DLD1 (cell line): ENCODE results near the gene GALP.
"Not testable (repeated sequence)": the region's sequence is repeated elsewhere in the genome, so short reads cannot be mapped to it uniquely, and the experiment has no call there.

ENCODE experiments used
- in situ Hi-C: cut with HindIII; loops from 2 replicates; pipeline ENCODE4 v1.10.0; 2017; ENCODE audit warnings: low sequenced_read_pairs

GALP gene

GRCh38 chr19:56175861-56176307, at the start of gene GALP:
TSS of gene GALP (plus strand) at chr19:56176008. CDS start at chr19:56177109, 1,101 bp downstream.
- in situ Hi-C loops = not testable (repeated sequence)

- in situ Hi-C loops = no loop called here
Observed at GRCh38 chr19:56126983-56127780, 48.6 kb upstream of the GALP start.

DNA sequence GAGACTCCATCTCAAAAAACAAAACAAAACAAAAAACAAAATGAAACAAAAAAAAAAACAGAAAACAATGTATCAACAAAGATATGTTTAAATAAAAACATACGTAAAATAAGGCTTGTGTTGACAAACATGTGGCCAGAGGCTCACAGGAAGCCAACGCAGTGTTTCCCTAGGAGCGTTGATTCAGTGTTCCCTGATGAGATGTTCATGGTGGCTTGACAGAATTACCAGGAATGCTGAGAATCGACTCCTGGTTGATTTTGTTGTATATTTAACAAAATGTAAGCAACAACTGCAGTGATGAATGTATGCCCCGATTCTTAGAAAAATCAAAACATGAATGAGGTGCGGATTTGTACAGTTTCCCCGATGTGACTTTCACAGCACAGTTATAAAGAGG, 45.8 kb upstream of the GALP start:
- in situ Hi-C loops = no loop called here

DNA sequence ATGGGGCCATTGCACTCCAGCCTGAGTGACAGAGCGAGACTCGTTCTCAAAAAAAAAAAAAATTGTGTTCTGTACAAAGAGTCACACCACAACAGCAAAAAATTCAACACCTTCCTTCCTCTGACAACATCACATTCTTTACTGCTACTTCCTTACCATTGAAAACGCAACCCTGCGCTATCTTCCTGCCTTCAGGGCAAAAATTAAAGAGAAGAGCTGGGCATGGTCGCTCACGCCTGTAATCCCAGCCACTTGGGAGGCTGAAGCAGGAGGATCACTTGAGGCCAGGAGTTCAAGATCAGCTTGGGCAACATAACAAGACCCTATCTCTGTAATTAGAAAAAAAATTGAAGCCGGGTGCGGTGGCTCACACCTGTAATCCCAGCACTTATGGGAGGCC, 44.2 kb upstream of the GALP start:
- in situ Hi-C loops = no loop called here

- in situ Hi-C loops = no loop called here
Observed at GRCh38 chr19:56132316-56132822, 43.4 kb upstream of the GALP start.

DNA sequence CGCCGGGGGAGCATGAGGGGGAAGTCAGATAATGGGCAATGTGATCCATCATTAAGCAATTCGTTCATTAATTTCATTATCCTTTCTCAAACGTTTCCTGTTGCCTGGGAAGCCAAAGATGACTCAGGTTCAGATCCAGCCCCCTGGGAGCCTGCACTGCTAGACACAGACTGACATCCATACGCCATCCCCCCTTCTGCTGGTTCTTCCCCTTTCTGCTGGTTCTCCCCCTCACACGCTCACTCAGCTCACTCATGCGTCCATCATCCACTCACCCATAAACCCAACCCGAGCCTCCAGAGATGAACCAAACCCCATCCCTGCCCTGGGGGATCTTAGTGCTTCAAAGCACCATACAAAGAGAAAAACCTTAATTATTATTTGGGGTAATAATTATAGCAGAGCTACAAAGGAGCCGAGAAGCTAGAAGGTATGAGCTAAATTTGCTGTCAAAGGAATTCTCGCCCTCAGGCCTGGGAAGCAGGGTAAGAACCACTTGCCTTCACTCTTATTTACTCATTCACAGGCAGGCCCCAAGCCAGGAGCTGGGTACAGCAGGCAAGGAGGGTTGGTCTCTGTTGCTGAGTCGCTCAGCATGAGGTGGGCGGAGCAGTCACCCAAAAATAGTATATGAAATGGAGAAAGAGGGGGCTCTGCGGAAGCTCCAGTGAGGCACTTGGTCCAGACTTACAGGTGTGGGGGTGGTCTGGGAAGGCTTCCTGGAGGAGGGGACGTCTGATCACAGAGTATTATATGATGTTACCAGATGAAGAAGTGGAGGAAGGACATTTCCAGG, 41.8 kb upstream of the GALP start:
- in situ Hi-C loops = no loop called here

GRCh38 chr19:56134654-56134921, 41.2 kb upstream of the GALP start:
- in situ Hi-C loops = no loop called here

DNA sequence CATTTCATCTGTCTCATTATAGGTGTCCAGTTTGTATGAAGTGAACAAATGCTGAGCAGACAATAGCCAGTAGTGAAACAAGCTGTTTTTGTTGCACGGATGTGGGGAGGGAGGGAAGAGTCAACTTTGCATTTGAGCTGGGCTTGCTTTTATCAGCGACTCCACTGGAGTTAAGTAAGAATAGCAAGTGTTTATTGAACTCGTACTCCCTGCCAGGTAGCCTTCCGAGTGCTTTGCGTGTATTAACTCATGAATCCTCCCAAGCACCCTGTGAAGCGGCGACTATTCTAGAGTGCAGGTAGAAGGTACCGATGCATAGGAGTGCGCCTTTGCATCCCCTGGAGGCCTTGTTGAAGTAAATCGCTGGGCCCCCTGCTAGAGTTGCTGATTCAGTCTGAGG, 39.4 kb upstream of the GALP start:
- in situ Hi-C loops = no loop called here

- in situ Hi-C loops = no loop called here
Observed at GRCh38 chr19:56137405-56137804, 38.4 kb upstream of the GALP start.

- in situ Hi-C loops = no loop called here
Observed at GRCh38 chr19:56138069-56138468, 37.7 kb upstream of the GALP start.

GRCh38 chr19:56139847-56140582, 35.8 kb upstream of the GALP start:
- in situ Hi-C loops = no loop called here

DNA sequence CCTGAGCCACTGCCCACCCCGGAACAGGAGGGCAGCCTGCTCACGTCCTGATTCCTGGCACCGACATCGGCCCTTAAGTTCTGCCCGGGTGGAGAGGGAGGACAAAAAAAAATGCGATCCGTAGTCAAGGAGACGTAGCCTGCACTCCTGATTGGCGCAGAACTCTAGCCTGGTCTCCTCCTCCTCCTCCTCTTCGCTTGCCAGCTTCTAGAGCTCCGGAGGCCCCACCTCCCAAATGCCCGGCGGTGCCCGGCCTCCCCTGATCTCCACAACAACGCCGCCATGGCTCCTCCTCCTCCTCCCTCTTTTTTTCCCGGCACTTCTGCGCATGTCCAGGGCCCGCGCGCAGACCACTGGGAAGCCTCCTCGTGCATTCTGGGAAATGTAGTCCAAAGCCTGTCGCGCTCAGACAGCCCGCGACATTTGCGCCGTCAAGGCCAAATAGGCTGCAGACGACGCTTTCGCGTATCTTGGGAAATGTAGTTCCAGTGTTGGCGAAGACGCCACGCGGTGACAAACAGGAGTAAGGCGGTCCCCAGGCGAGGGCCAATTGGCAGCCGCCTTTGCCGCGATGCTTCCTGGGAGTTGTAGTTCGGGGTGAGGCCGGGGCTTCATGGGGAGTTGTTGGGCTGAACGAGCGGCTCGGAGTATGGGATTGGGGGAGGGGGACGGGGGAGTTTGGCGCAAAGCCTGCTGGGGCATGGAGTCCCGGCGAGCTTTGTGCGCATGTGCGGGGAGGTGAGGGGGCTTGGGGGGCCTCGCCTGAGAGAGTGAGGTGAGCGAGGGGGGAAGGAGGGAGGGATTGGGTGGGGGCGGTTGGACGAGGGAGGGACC, 35.0 kb upstream of the GALP start, which contains the start of gene ZNF444:
TSS of gene ZNF444 (plus strand) at position 705 of the 834 bp plus-strand sequence. CDS start 5,625 bp downstream, outside the sequence.
- in situ Hi-C loops = no loop called here

DNA sequence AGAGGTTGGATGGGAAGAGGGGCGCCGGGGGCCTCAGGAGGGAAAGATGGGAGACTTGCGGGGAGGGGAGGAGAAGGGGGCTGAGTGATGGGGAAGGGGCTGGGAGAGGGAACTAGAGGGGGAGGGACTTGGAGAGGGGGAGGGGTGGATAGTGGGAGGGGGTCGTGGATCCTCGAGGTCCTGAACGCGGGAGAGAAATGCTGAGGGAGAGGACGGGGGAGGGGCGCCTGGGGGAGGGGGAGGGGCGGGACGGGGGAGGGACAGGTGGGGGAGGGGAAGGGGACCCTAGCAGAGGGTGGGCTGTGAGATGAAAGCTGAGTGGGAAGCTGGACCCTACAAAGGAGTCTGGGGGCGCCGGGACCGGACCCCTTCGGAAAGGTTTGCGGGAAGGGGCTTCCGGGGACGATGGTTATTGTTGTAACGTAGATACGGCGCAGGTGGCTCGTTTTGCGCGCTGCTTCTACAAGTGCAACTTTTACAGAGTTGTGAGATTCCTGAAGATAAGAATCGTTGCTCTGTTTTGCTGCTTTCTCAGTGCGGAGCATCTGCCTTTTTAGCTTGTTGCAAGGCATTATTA, 34.3 kb upstream of the GALP start:
- in situ Hi-C loops = no loop called here

DNA sequence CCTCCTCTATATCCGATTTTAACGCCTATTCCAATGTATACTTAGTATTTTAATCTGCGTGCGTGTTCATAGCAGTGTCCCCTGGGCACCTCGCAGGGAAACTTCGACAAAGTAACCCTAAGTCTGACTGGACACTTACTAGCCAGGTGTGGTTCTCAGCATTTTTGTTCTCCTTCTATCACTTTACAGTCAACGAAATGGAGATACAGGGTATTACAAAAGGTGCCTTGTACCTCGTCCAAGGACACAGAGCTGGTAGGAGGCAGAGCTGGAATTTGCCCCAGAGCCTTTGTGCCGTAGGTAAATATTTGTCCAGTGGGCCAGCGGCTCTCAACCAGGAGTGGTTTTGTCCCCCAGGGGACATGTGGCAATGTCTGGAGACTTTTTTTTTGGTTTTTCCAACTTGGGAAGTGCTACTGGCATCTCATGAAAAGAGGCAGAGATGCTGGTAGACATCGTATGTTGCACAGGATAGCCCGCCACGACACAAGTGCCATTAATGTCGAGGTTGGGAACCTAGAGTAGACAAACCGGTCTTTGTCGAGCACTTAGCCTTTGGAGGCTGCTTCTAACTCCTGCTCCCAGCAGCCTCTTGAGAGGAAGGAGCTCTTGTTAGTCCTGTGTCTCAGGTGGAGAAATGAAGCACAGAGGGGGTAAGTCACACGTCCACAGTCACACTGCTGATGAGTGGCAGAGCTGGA, 33.6 kb upstream of the GALP start:
- in situ Hi-C loops = no loop called here

DNA sequence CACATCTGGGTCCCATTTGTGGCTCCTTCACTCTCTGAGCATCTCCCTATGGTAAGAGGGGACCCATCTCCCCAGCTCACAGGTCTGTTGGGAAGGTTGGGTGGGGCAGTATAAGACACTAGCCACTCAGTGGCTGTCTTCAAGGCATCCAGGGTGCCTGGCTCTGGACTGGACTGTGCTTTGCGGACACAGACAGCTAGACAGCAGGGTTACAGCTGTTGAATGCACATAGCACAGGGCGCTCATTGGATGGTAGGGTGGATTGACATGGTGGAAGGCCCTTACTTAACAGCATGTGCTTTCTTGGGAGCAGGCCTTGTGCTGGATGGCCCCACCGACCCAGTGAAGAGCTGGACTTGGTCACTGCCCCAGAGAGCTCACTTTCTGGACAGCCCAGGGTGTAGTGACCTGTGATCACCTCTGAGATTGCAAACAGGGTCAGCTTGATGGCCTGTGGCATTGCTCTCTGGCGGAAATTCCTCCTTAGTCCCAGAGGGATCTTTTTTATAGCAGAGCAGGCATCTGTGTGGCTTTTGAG, 32.8 kb upstream of the GALP start:
- in situ Hi-C loops = no loop called here

DNA sequence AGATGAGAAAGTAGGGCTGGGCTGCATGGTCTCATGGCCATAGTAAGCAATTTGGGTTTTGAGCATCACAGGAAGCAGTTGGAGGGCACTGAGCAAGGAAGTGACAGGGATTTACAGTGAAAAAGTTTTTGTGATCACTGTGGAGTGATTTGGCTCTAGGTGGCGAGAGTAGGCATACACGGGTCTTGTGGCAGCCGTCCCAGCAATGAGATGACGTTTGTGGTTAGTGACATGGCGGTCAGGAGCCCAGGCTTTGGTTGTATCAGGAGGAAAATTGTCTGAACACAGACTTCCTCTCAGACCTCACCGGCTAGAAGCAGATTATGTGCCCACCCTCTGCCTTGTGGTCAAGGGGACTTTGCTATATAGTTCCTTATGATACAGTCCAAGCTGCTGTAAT, 31.4 kb upstream of the GALP start:
- in situ Hi-C loops = no loop called here

DNA sequence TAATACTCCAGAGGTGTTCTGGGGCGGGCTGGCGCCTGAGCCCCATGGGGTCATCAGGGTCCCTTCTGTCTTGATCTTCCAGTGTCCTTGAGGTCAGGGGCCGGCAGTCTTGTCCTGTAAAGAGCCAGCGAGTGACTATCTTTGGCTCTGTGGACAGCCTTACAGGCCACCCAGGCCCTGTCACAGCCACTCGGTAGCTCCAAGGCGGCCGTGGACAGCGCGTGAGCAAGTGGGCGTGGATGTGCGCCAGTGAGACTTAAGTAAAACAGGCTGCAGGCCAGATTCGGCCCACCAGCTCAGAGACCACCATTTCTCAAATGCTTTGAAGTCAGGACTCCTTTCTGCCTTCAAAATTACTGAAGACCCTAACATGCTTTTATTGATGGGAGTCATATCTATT, 31.0 kb upstream of the GALP start:
- in situ Hi-C loops = no loop called here

DNA sequence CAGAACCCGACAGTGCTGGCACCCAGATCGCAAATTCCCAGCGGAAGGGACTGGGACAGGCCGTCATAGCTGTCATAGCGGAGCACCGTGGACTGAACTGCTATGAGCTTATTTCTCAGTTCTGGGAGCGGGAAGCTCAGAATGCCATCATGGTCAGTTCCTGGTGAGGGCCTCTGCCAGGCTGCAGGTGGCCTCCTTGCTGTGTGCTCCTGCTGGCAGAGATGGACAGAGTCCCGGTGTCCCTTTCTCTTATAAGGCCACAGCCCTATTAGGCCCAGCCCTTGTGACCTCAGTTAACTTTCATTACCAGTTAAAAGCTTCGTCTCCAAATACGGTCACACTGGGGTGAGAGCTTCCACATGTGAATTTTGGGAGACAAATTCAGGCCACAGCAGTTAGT, 30.1 kb upstream of the GALP start:
- in situ Hi-C loops = no loop called here

DNA sequence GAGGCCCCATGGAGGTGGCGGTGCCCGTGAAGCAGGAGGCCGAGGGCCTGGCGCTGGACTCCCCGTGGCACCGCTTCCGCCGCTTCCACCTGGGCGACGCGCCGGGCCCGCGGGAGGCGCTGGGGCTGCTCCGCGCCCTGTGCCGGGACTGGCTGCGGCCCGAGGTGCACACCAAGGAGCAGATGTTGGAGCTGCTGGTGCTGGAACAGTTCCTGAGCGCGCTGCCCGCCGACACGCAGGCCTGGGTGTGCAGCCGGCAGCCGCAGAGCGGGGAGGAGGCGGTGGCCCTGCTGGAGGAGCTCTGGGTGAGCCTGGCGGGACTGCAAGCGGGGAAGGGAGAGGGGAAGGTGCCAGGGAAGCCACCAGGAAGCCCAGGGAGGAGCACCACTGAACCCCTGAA, 28.9 kb upstream of the GALP start:
- in situ Hi-C loops = no loop called here
